OCI-LY1 (cell line): Measurements from ENCODE around the gene ARAF.
A peak's percentile ranks its signal among the peaks of the same experiment; 100 is the strongest.

Source experiments
- H2AFZ ChIP-seq: fragments of 200-600 bp; sonication (generic), shearing (Covaris generic); 2 replicates; pipeline ENCODE4 v1.6.0; 2014; ENCODE audit warnings: antibody characterized with exemption, mild to moderate bottlenecking, low read length
- H3F3A ChIP-seq: fragments of 200-600 bp; sonication (generic), shearing (Covaris generic); 2 replicates; pipeline ENCODE4 v1.6.0; 2014; ENCODE audit warnings: mild to moderate bottlenecking, antibody characterized with exemption, low read length, moderate library complexity; ENCODE audit not compliant: insufficient read depth
- H3K27ac ChIP-seq: fragments of 200-600 bp; sonication (generic); 2 replicates; pipeline ENCODE4 v1.5.1; 2014; ENCODE audit warnings: low read length, mixed run types, mild to moderate bottlenecking, low read depth; ENCODE audit not compliant: poor library complexity, severe bottlenecking
- H3K27me3 ChIP-seq: fragments of 200-600 bp; sonication (generic); 2 replicates; pipeline ENCODE4 v1.6.0; 2014; ENCODE audit warnings: antibody characterized with exemption, mild to moderate bottlenecking, low read length, moderate library complexity; ENCODE audit not compliant: insufficient read depth
- H3K36me3 ChIP-seq: fragments of 200-600 bp; sonication (generic); 2 replicates; pipeline ENCODE4 v1.6.1; 2014; ENCODE audit warnings: mild to moderate bottlenecking, antibody characterized with exemption, low read length, moderate library complexity, mixed read lengths; ENCODE audit not compliant: insufficient read depth
- H3K4me1 ChIP-seq: fragments of 200-600 bp; sonication (generic); 2 replicates; pipeline ENCODE4 v1.5.1; 2014; ENCODE audit warnings: mild to moderate bottlenecking, low read length, moderate library complexity; ENCODE audit not compliant: insufficient read depth, severe bottlenecking
- H3K4me2 ChIP-seq: fragments of 200-600 bp; sonication (generic), shearing (Covaris generic); 2 replicates; pipeline ENCODE4 v1.6.1; 2014; ENCODE audit warnings: low read length
- H3K4me3 ChIP-seq: fragments of 200-600 bp; sonication (generic); 2 replicates; pipeline ENCODE4 v1.5.1; 2014; ENCODE audit warnings: low read length, low read depth, mild to moderate bottlenecking, mixed read lengths; ENCODE audit not compliant: poor library complexity, severe bottlenecking
- H3K79me2 ChIP-seq: fragments of 200-600 bp; shearing (Covaris generic); 2 replicates; pipeline ENCODE4 v1.6.1; 2016; ENCODE audit warnings: mixed run types, low read length, mixed read lengths; ENCODE audit not compliant: insufficient read depth
- H3K9ac ChIP-seq: fragments of 200-600 bp; sonication (generic), shearing (Covaris generic); 2 replicates; pipeline ENCODE4 v1.6.1; 2014; ENCODE audit warnings: mild to moderate bottlenecking, low read length, mixed read lengths
- H3K9me2 ChIP-seq: fragments of 200-600 bp; sonication (generic), shearing (Covaris generic); 2 replicates; pipeline ENCODE4 v1.6.1; 2014; ENCODE audit warnings: low read depth, mild to moderate bottlenecking, low read length, mixed read lengths
- H3K9me3 ChIP-seq: fragments of 200-600 bp; shearing (Covaris generic); 2 replicates; pipeline ENCODE4 v1.6.1; 2014; ENCODE audit warnings: low read length, mixed read lengths
- H4K20me1 ChIP-seq: fragments of 200-600 bp; sonication (generic), shearing (Covaris generic); 2 replicates; pipeline ENCODE4 v1.6.0; 2016; ENCODE audit warnings: mild to moderate bottlenecking, low read length; ENCODE audit not compliant: insufficient read depth
- CTCF ChIP-seq: fragments of 200-600 bp; sonication (generic), shearing (Covaris generic); IDR thresholded peaks from 2 replicates; pipeline ENCODE4 v1.5.1; 2017; ENCODE audit warnings: mild to moderate bottlenecking, antibody characterized with exemption, low read length, moderate library complexity, mixed read lengths
- EZH2 ChIP-seq: fragments of 200-600 bp; sonication (generic), shearing (Covaris generic); IDR thresholded peaks from 2 replicates; pipeline ENCODE4 v1.8.0; 2017; ENCODE audit warnings: borderline replicate concordance, mixed run types, mild to moderate bottlenecking, antibody characterized with exemption, low read length, moderate library complexity, mixed read lengths

Gene ARAF

GRCh38 chrX:47556045-47556623 is 4.9 kb upstream of the ARAF start:
- no peak for TF ChIP-seq CTCF
- Histone ChIP-seq H3K27me3 (no peaks in the 10 kb centered on the region), H3K9me2 (no peaks in the 10 kb centered on the region), H4K20me1 (no peaks in the 10 kb centered on the region), H3K9ac (peak overlapping the region; percentile 85), H3K4me3 (peak overlapping the region; percentile 71), H3F3A (no peaks in the 10 kb centered on the region), H3K4me1 (peaks cover 31% of the 10 kb centered on the region), H3K36me3 (no peaks in the 10 kb centered on the region), H3K27ac (peak overlapping the region; percentile 78), H2AFZ (no peak overlapping the region), H3K79me2 (no peaks in the 10 kb centered on the region), H3K4me2 (peak overlapping the region; percentile 86), H3K9me3 (no peaks in the 10 kb centered on the region)

GRCh38 chrX:47558436-47558835 is 2.6 kb upstream of the ARAF start:
- Histone ChIP-seq H4K20me1 (no peaks in the 10 kb centered on the region), H3K4me1 (peaks cover 38% of the 10 kb centered on the region), H3F3A (no peaks in the 10 kb centered on the region), H2AFZ (no peak overlapping the region), H3K27me3 (no peaks in the 10 kb centered on the region), H3K4me3 (no peak overlapping the region), H3K4me2 (no peak overlapping the region), H3K79me2 (no peaks in the 10 kb centered on the region), H3K9me3 (no peaks in the 10 kb centered on the region), H3K36me3 (peaks cover 8% of the 10 kb centered on the region), H3K9me2 (no peaks in the 10 kb centered on the region), H3K9ac (no peak overlapping the region), H3K27ac (no peak overlapping the region)
- TF ChIP-seq EZH2 (no peak), CTCF (no peak)

GRCh38 chrX:47560179-47560933 is 649 bp upstream of the ARAF start:
- Histone ChIP-seq H3K4me2 (peak overlapping the region; percentile 72), H3F3A (no peaks in the 10 kb centered on the region), H3K4me3 (peak overlapping the region; percentile 90), H3K9me3 (no peaks in the 10 kb centered on the region), H3K9ac (peak overlapping the region; percentile 73), H3K4me1 (peaks cover 38% of the 10 kb centered on the region), H2AFZ (no peak overlapping the region), H3K9me2 (no peaks in the 10 kb centered on the region), H4K20me1 (no peaks in the 10 kb centered on the region), H3K36me3 (peaks cover 27% of the 10 kb centered on the region), H3K27ac (peak overlapping the region; percentile 65), H3K79me2 (no peaks in the 10 kb centered on the region), H3K27me3 (no peaks in the 10 kb centered on the region)
- TF ChIP-seq EZH2 (no peak), CTCF (no peak)
